B cell (primary cell): ENCODE data around the gene TMEM35A. TPM values are rescaled to one million over a fixed set of nuclear protein-coding genes. Genes with fewer than 3 reads are reported as not detected.
A peak's percentile ranks its signal among the peaks of the same experiment; 100 is the strongest.

ENCODE experiments used
- ATAC-seq: fragments of 200-7000 bp; cut with Tn5 transposase; one replicate; pipeline ENCODE4 v1.10.0; 2021; ENCODE audit warnings: low read depth, mild to moderate bottlenecking, moderate number of reproducible peaks, moderate library complexity
- CTCF ChIA-PET: fragments of 350-600 bp; sonication (Branson Sonifier 250); formaldehyde crosslinking; loops from one replicate; lab custom pipeline; 2021; ENCODE audit warnings: antibody characterized with exemption, inconsistent platforms; lab: Charles Lee
- POLR2A ChIA-PET: fragments of 350-600 bp; sonication (Branson Sonifier 250); formaldehyde crosslinking; loops from one replicate; lab custom pipeline; 2021; ENCODE audit warnings: antibody characterized with exemption; lab: Charles Lee
- DNase-seq: peaks from one replicate; pipeline ENCODE4 v3.0.0; 2013
- H2AFZ ChIP-seq: 2 replicates; pipeline ENCODE4 v1.6.1; 2012; ENCODE audit warnings: mild to moderate bottlenecking, low read depth, low read length; ENCODE audit not compliant: insufficient read depth, poor library complexity, severe bottlenecking
- H3K27ac ChIP-seq, 2 donors: 1 replicate in 1 of 2; 2 replicates in 1 of 2; pipeline ENCODE4 v1.5.1; 2012 to 2013; ENCODE audit warnings: low read length in 2 of 2, mild to moderate bottlenecking in 2 of 2, moderate library complexity in 1 of 2
- H3K27me3 ChIP-seq, 4 experiments: fragments of 200-600 bp in 1 of 4; sonication (generic) in 1 of 4; replicated peaks in 1 of 4; 1 replicate in 2 of 4; 2 replicates in 2 of 4; pipeline versions ENCODE4 v1.6.1 to v1.7.0; 2013 to 2016; ENCODE audit warnings: low read length in 3 of 4, mild to moderate bottlenecking in 2 of 4, mixed read lengths in 1 of 4, moderate library complexity in 1 of 4; ENCODE audit not compliant: insufficient read depth in 4 of 4, control insufficient read depth in 3 of 4; ENCODE audit errors: control extremely low read depth in 1 of 4
- H3K36me3 ChIP-seq, 2 experiments: replicated peaks in 1 of 2; 1 replicate in 1 of 2; 2 replicates in 1 of 2; pipeline versions ENCODE4 v1.6.1 to v1.7.1; 2013; ENCODE audit warnings: low read length in 1 of 2; ENCODE audit not compliant: insufficient read depth in 2 of 2, control insufficient read depth in 1 of 2; ENCODE audit errors: control extremely low read depth in 1 of 2, extremely low read depth in 1 of 2
- H3K4me1 ChIP-seq, 2 donors: fragments of 200-600 bp in 1 of 2; sonication (generic) in 1 of 2; 1 replicate in 1 of 2; 2 replicates in 1 of 2; pipeline versions ENCODE4 v1.5.1 to v1.6.1; 2013 to 2017; ENCODE audit warnings: low read length in 2 of 2; ENCODE audit not compliant: control insufficient read depth in 2 of 2, insufficient read depth in 2 of 2
- H3K4me2 ChIP-seq: replicated peaks from 2 replicates; pipeline ENCODE3; 2012; ENCODE audit warnings: mild to moderate bottlenecking, low read depth, low read length; ENCODE audit not compliant: poor library complexity, severe bottlenecking
- H3K4me3 ChIP-seq, 5 experiments: fragments of 200-600 bp in 1 of 5; sonication (generic) in 1 of 5; 1 replicate in 3 of 5; 2 replicates in 2 of 5; pipeline versions ENCODE4 v1.5.1 to v1.7.0; 2011 to 2016; ENCODE audit warnings: low read length in 4 of 5, mild to moderate bottlenecking in 4 of 5, low read depth in 2 of 5, control low read depth in 1 of 5, moderate library complexity in 1 of 5; ENCODE audit not compliant: insufficient read depth in 1 of 5; ENCODE audit errors: control extremely low read depth in 1 of 5, extremely low read depth in 1 of 5
- H3K79me2 ChIP-seq: fragments of 200-600 bp; sonication (generic); one replicate; pipeline ENCODE4 v1.6.0; 2016; ENCODE audit warnings: low read length; ENCODE audit not compliant: control insufficient read depth, insufficient read depth
- H3K9ac ChIP-seq: fragments of 200-600 bp; sonication (generic); 2 replicates; pipeline ENCODE4 v1.6.1; 2017; ENCODE audit warnings: mild to moderate bottlenecking, low read length, moderate library complexity
- H3K9me3 ChIP-seq, 3 donors: one replicate each; pipeline versions ENCODE4 v1.6.1 to v1.7.1; 2013; ENCODE audit warnings: low read length in 2 of 3; ENCODE audit not compliant: control insufficient read depth in 2 of 3, insufficient read depth in 1 of 3; ENCODE audit errors: control extremely low read depth in 1 of 3
- H4K20me1 ChIP-seq: 2 replicates; pipeline ENCODE4 v1.6.0; 2012; ENCODE audit warnings: mild to moderate bottlenecking, low read length; ENCODE audit not compliant: insufficient read depth, control insufficient read depth, poor library complexity, severe bottlenecking
- H3K27ac Mint-ChIP-seq: one replicate; pipeline ENCODE4 v1.8.0; 2021; ENCODE audit warnings: mixed read lengths
- H3K27me3 Mint-ChIP-seq: one replicate; pipeline ENCODE4 v1.8.0; 2021; ENCODE audit warnings: mixed read lengths
- H3K4me1 Mint-ChIP-seq: one replicate; pipeline ENCODE4 v1.8.0; 2021; ENCODE audit warnings: mixed read lengths
- H3K4me3 Mint-ChIP-seq: one replicate; pipeline ENCODE4 v1.8.0; 2021; ENCODE audit warnings: mixed read lengths
- H3K9me3 Mint-ChIP-seq: one replicate; pipeline ENCODE4 v1.8.0; 2022; ENCODE audit warnings: mixed read lengths; ENCODE audit not compliant: insufficient read depth
- EZH2 ChIP-seq: IDR thresholded peaks from 2 replicates; pipeline ENCODE4 v1.6.1; 2012; ENCODE audit warnings: borderline replicate concordance, low read depth, mild to moderate bottlenecking, moderate library complexity, low read length; ENCODE audit not compliant: insufficient read depth, poor library complexity, severe bottlenecking
- WGBS: methylation state at CpG from one replicate; pipeline ENCODE4 v1.1.5; 2013; ENCODE audit warnings: missing lambda C conversion rate; ENCODE audit not compliant: insufficient coverage; 5-methylcytosine and 5-hydroxymethylcytosine counted together
- intact Hi-C: fragments of 100-400 bp; cut with micrococcal nuclease; formaldehyde crosslinking; loops from one replicate; pipeline ENCODE4 v1.10.0; 2022
- polyA plus RNA-seq: library from polyadenylated mRNA; depleted of rRNA; stranded (reverse); fragments of >200 nt; gene quantifications from 2 replicates; pipeline ENCODE4 v1.2.3, GENCODE V29; 2012
- total RNA-seq, 2 donors: library from RNA; stranded (reverse); fragments of 120-200 nt in 1 of 2; gene quantifications; 1 replicate in 1 of 2; 2 replicates in 1 of 2; pipeline versions ENCODE4 v1.2.3 to v1.2.4, GENCODE V29; 2013 to 2022
- TF ChIP-seq, protein P1 (sequence below): fragments of 200-600 bp; IDR thresholded peaks from one replicate; pipeline ENCODE4 v1.8.0; 2022; ENCODE audit warnings: antibody characterized with exemption, mild to moderate bottlenecking

The TMEM35A gene
- total and polyA plus RNA-seq, 2 donors (not counting 1 experiment from before 2014, with no cell fraction given): not detected

DNA sequence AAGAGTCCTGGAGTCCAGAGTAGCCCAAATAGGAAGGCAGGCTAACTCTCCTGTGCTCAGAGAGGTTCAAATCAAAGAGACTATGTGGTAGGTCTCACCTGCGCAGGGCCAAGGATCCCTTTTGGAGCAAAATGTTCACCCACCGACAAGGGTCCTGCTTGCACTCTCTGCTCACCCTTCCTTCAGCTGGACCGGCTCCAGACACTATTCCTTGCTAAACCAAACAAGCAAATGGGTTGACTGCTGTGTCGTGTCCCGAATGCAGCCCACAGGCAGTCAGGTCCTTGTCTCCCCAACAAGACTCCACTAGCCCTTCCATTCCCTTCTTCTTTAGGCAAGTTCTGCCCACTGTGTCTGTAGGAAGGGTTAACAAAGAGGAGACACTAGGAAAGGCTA is 27.5 kb upstream of the TMEM35A start:
- CTCF ChIA-PET: no interaction called here
- WGBS: 48% methylated on average over 3 of the region's 5 CpGs
- DNase-seq: no peak

More for the DNA sequence above, 27.5 kb upstream of the TMEM35A start:
- no peaks in the 10 kb centered on the region for H3K27me3 ChIP-seq
- POLR2A ChIA-PET: no interaction called here
- peaks cover 7% of the 10 kb centered on the region for H3K79me2 ChIP-seq
- H3K27me3 Mint-ChIP-seq: no peaks in the 10 kb centered on the region
- intact Hi-C loops: loop anchor here (5.0 kb wide), 1 partner anchor 356 kb away; the partner anchor contains the start of genes GLA and HNRNPH2
- no peak for TF ChIP-seq EZH2
- TF ChIP-seq, protein P1, sequence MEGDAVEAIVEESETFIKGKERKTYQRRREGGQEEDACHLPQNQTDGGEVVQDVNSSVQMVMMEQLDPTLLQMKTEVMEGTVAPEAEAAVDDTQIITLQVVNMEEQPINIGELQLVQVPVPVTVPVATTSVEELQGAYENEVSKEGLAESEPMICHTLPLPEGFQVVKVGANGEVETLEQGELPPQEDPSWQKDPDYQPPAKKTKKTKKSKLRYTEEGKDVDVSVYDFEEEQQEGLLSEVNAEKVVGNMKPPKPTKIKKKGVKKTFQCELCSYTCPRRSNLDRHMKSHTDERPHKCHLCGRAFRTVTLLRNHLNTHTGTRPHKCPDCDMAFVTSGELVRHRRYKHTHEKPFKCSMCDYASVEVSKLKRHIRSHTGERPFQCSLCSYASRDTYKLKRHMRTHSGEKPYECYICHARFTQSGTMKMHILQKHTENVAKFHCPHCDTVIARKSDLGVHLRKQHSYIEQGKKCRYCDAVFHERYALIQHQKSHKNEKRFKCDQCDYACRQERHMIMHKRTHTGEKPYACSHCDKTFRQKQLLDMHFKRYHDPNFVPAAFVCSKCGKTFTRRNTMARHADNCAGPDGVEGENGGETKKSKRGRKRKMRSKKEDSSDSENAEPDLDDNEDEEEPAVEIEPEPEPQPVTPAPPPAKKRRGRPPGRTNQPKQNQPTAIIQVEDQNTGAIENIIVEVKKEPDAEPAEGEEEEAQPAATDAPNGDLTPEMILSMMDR: no peak
- H3K9me3 Mint-ChIP-seq: no peaks in the 10 kb centered on the region
- H3K4me3 Mint-ChIP-seq: peak overlapping the region; percentile 86
- peaks cover 0 to 6% of the 10 kb centered on the region in 2 experiments for H3K36me3 ChIP-seq
- peak overlapping the region; percentile 59 to 86 for H3K27ac ChIP-seq
- H3K9me3 ChIP-seq: no peaks in the 10 kb centered on the region
- H3K27ac Mint-ChIP-seq: peak overlapping the region; percentile 93
- H3K4me2 ChIP-seq: peak overlapping the region; percentile 74
- peaks cover 7 to 13% of the 10 kb centered on the region in 2 donors for H3K4me1 ChIP-seq
- H3K4me3 ChIP-seq: peak overlapping the region; percentile 56 to 85 (median 76)
- H3K4me1 Mint-ChIP-seq: peaks cover 24% of the 10 kb centered on the region
- ATAC-seq: no peak
- peak overlapping the region; percentile 72 for H3K9ac ChIP-seq
- H2AFZ ChIP-seq: peak overlapping the region; percentile 85
- no peaks in the 10 kb centered on the region for H4K20me1 ChIP-seq
